Ascending aorta (tissue), 2 donors: ENCODE data around the gene CATSPER1. TPM values are rescaled to one million over a fixed set of nuclear protein-coding genes. Genes with fewer than 3 reads are reported as not detected.

Experiments used
- DNase-seq, 2 donors: peaks; one replicate each; pipeline ENCODE4 v3.0.0-alpha.2; 2019; ENCODE audit warnings: low spot score in 2 of 2
- H3K27ac ChIP-seq, 2 donors: fragments of 200-600 bp; sonication (generic); one replicate each; pipeline ENCODE4 v1.5.1; 2016 to 2017; ENCODE audit warnings: mild to moderate bottlenecking in 1 of 2
- H3K27me3 ChIP-seq: fragments of 200-600 bp; sonication (generic); one replicate; pipeline ENCODE4 v1.5.1; 2017
- H3K36me3 ChIP-seq, 2 donors: fragments of 200-600 bp; sonication (generic); one replicate each; pipeline ENCODE4 v1.5.1; 2016
- H3K4me1 ChIP-seq, 2 donors: fragments of 200-600 bp; sonication (generic); one replicate each; pipeline ENCODE4 v1.5.1; 2016 to 2017; ENCODE audit warnings: mild to moderate bottlenecking in 1 of 2
- H3K4me3 ChIP-seq, 2 donors: fragments of 200-600 bp; sonication (generic); one replicate each; pipeline ENCODE4 v1.5.1; 2016 to 2017; ENCODE audit warnings: mild to moderate bottlenecking in 1 of 2
- H3K9me3 ChIP-seq, 2 donors: fragments of 200-600 bp; sonication (generic); one replicate each; pipeline ENCODE4 v1.5.1; 2016
- CTCF ChIP-seq, 3 experiments: fragments of 200-600 bp in 2 of 3; fragments of 450-650 bp in 1 of 3; sonication (generic) in 2 of 3; IDR thresholded peaks; one replicate each; pipeline ENCODE4 v1.5.1; 2016 to 2019; ENCODE audit warnings: antibody characterized with exemption in 3 of 3, mild to moderate bottlenecking in 1 of 3, moderate library complexity in 1 of 3
- intact Hi-C: fragments of 100-400 bp; cut with DNase I; formaldehyde crosslinking; loops from one replicate; pipeline ENCODE4 v1.15.1; 2023
- total RNA-seq: library from RNA; depleted of rRNA; stranded (reverse); fragments of >200 nt; gene quantifications from one replicate; pipeline ENCODE4 v1.1.0, GENCODE V29; 2016

Gene CATSPER1
- total RNA-seq, 1 donor from 2014 or later, result not detected

- H3K4me3 ChIP-seq, result no peak overlapping the region
- H3K27me3 ChIP-seq, result no peaks in the 10 kb centered on the region
- H3K27ac ChIP-seq, result no peak overlapping the region
- intact Hi-C loops, result no loop called here
- no peak for DNase-seq
- no peaks in the 10 kb centered on the region for H3K4me1 ChIP-seq
- no peaks in the 10 kb centered on the region for H3K9me3 ChIP-seq
- peaks cover 22 to 30% of the 10 kb centered on the region in 2 donors for H3K36me3 ChIP-seq
- TF ChIP-seq CTCF (IDR thresholded peaks at IDR 0.05), result no peak
Observed at GRCh38 chr11:65981972-65982823, 44.1 kb downstream of the CATSPER1 start.

- H3K4me3 ChIP-seq, result no peak overlapping the region
- H3K4me1 ChIP-seq, result no peaks in the 10 kb centered on the region
- TF ChIP-seq CTCF (IDR thresholded peaks at IDR 0.05), result no peak
- H3K27ac ChIP-seq, result no peak overlapping the region
- intact Hi-C loops, result no loop called here
- H3K36me3 ChIP-seq, result peaks cover 31 to 40% of the 10 kb centered on the region in 2 donors
- H3K9me3 ChIP-seq, result no peaks in the 10 kb centered on the region
- H3K27me3 ChIP-seq, result no peaks in the 10 kb centered on the region
- no peak for DNase-seq
Observed at GRCh38 chr11:65981101-65981740, 45.1 kb downstream of the CATSPER1 start.

- intact Hi-C loops, result no loop called here
- Histone ChIP-seq H3K27me3 (no peaks in the 10 kb centered on the region), H3K9me3 (no peaks in the 10 kb centered on the region), H3K4me1 (no peaks in the 10 kb centered on the region), H3K4me3 (no peak overlapping the region), H3K36me3 (peaks cover 32 to 44% of the 10 kb centered on the region in 2 donors), H3K27ac (no peak overlapping the region)
- DNase-seq, result no peak
- TF ChIP-seq CTCF (IDR thresholded peaks at IDR 0.05), result no peak
Observed at GRCh38 chr11:65979261-65979759, 47.0 kb downstream of the CATSPER1 start.

- Histone ChIP-seq H3K4me3 (no peak overlapping the region), H3K27me3 (no peaks in the 10 kb centered on the region), H3K4me1 (no peaks in the 10 kb centered on the region), H3K9me3 (no peaks in the 10 kb centered on the region), H3K27ac (no peak overlapping the region), H3K36me3 (peaks cover 35 to 45% of the 10 kb centered on the region in 2 donors)
- TF ChIP-seq CTCF (IDR thresholded peaks at IDR 0.05), result no peak
- no peak for DNase-seq
- intact Hi-C loops, result no loop called here
Observed at GRCh38 chr11:65978391-65979238, 47.7 kb downstream of the CATSPER1 start.

GRCh38 chr11:65977621-65978390 is 48.5 kb downstream of the CATSPER1 start:
- H3K9me3 ChIP-seq, result no peaks in the 10 kb centered on the region
- H3K4me3 ChIP-seq, result no peak overlapping the region
- intact Hi-C loops, result no loop called here
- H3K4me1 ChIP-seq, result no peaks in the 10 kb centered on the region
- no peak for TF ChIP-seq CTCF (IDR thresholded peaks at IDR 0.05)
- H3K27me3 ChIP-seq, result no peaks in the 10 kb centered on the region
- no peak overlapping the region for H3K27ac ChIP-seq
- peaks cover 39 to 52% of the 10 kb centered on the region in 2 donors for H3K36me3 ChIP-seq
- no peak for DNase-seq
